Activated CD4-positive, alpha-beta T cell treated with anti-CD3 and anti-CD28 coated beads for 36 hours (primary cell): Measurements from ENCODE around the gene BFSP1. TPM values are rescaled to one million over a fixed set of nuclear protein-coding genes. Genes with fewer than 3 reads are reported as not detected.
A peak's percentile ranks its signal among the peaks of the same experiment; 100 is the strongest.

Experiments used
- ATAC-seq: fragments of 200-7000 bp; cut with Tn5 transposase; one replicate; pipeline ENCODE4 v1.10.0; 2021; ENCODE audit warnings: mild to moderate bottlenecking, moderate library complexity
- CTCF ChIA-PET: fragments of 350-600 bp; sonication (Branson Sonifier 250); formaldehyde crosslinking; loops from one replicate; lab custom pipeline; 2021; ENCODE audit warnings: antibody characterized with exemption; lab: Charles Lee
- POLR2A ChIA-PET: fragments of 350-600 bp; sonication (Branson Sonifier 250); formaldehyde crosslinking; loops from one replicate; lab custom pipeline; 2021; ENCODE audit warnings: antibody characterized with exemption, inconsistent platforms; lab: Charles Lee
- DNase-seq: peaks from one replicate; pipeline ENCODE4 v3.0.0-alpha.2; 2020
- H3K27ac Mint-ChIP-seq: one replicate; pipeline ENCODE4 v1.8.0; 2021; ENCODE audit warnings: mixed read lengths
- H3K27me3 Mint-ChIP-seq: one replicate; pipeline ENCODE4 v1.8.0; 2021; ENCODE audit warnings: mixed read lengths
- H3K36me3 Mint-ChIP-seq: one replicate; pipeline ENCODE4 v1.8.0; 2021; ENCODE audit warnings: low read depth, mixed read lengths
- H3K4me1 Mint-ChIP-seq: one replicate; pipeline ENCODE4 v1.8.0; 2021; ENCODE audit warnings: mixed read lengths
- H3K4me3 Mint-ChIP-seq: one replicate; pipeline ENCODE4 v1.8.0; 2021; ENCODE audit warnings: mild to moderate bottlenecking, moderate library complexity, mixed read lengths
- H3K9me3 Mint-ChIP-seq: one replicate; pipeline ENCODE4 v1.8.0; 2021; ENCODE audit warnings: low read depth, mixed read lengths
- intact Hi-C, 2 experiments: fragments of 100-400 bp; cut with DNase I in 1 of 2; cut with micrococcal nuclease in 1 of 2; formaldehyde crosslinking; loops; one replicate each; pipeline versions ENCODE4 v1.14.2 to v1.15.1; 2022 to 2024; cut with DNase I, micrococcal nuclease
- total RNA-seq, 2 experiments: library from RNA; stranded (reverse); gene quantifications; one replicate each; pipeline ENCODE4 v1.2.3, GENCODE V29; 2021

BFSP1 gene
- total RNA-seq, 2 experiments from 2014 or later, result 0.12 to 0.23 TPM

DNA sequence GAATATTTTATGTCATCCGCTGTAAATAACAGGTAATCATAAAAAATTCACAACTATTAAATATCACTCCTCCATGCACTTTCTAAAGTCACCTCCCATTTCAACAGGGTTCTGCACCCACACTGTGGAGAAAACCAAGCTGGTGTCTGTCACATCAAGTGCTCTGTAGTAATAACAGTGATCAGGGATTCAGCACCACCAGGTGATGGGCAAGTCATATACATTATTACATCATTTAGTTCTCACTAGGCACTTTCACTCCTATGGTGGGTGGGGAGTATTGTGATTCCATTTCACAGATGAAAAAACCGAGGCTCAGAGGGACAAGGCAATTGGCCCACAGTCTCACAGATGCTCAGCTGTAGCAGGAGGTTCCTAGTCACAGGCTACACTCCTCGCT is 8.7 kb downstream of the BFSP1 start:
- POLR2A ChIA-PET, result no interaction called here
- DNase-seq (no peak), ATAC-seq (no peak)
- H3K27ac Mint-ChIP-seq, result no peak overlapping the region
- no peaks in the 10 kb centered on the region for H3K27me3 Mint-ChIP-seq
- intact Hi-C loops, result no loop called here
- no peaks in the 10 kb centered on the region for H3K36me3 Mint-ChIP-seq
- H3K4me3 Mint-ChIP-seq, result no peak overlapping the region
- no peaks in the 10 kb centered on the region for H3K9me3 Mint-ChIP-seq
- CTCF ChIA-PET, result interaction anchor here (1.1 kb wide), 1 partner anchor 655 kb away, joined by 4 read pairs; no protein-coding TSS in a partner anchor
- H3K4me1 Mint-ChIP-seq, result peaks cover 3% of the 10 kb centered on the region

DNA sequence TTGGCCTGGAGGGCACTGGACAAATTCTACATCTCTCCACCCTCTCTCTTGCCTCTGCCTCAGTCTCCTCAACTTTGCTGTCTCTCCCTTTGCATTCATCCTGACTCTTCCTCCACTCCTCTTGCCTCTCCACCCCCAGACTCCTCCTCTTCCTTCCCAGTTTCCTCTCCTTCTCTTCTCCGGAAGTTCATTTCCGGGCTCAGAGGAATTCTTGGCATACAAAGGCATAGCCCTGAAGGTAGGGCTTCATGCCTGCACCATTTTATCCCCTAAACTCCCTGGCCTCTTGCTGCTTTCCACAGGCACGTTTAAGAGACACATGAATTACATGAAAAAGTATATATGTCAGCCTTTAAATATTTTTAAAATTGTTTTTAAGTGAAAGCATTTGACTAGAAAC is 10.6 kb downstream of the BFSP1 start:
- ChIA-PET CTCF (interaction anchor here (0.6 to 1.4 kb wide), 2 partner anchors 14 to 65 kb away, joined by 3 read pairs; no protein-coding TSS in a partner anchor), POLR2A (no interaction called here)
- Mint-ChIP-seq H3K4me3 (no peak overlapping the region), H3K27ac (no peak overlapping the region), H3K27me3 (no peaks in the 10 kb centered on the region), H3K9me3 (no peaks in the 10 kb centered on the region), H3K36me3 (no peaks in the 10 kb centered on the region), H3K4me1 (peaks cover 3% of the 10 kb centered on the region)
- ATAC-seq, result no peak
- no peak for DNase-seq
- intact Hi-C loops, result no loop called here

DNA sequence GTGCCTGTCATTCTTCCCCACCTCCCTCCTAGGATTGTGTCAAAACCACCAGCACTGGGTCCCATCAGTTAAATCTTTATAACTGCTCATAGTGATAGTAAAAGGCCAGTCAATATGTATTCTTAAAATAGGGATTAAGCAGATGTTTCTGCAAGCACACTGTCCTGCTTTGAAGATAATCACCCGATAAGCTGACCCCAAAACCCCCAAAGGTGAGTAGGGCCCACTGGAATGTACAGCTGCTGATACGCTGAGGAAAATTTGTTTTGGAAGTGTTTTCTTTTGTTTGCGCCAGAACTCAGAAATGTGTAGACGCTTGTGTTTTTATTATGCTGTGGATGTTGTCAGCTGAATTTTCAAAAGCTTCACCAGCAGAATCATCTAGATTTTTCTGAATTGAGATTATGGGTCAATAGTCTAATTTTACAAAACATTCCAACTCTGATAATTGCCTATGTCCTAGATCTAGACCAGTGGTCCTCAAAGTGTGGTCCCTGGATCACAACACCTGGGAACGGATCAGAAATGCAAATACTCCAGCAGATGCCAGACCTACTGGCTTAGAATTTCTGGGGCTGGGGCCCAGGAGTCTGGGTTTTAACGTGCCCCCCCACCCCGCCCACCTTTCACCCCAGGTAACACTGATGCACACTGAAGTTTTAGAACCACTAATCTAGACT is 11.4 kb downstream of the BFSP1 start:
- H3K27me3 Mint-ChIP-seq, result no peaks in the 10 kb centered on the region
- ATAC-seq, result no peak
- H3K27ac Mint-ChIP-seq, result no peak overlapping the region
- no peaks in the 10 kb centered on the region for H3K36me3 Mint-ChIP-seq
- intact Hi-C loops, result no loop called here
- DNase-seq, result no peak
- H3K4me1 Mint-ChIP-seq, result peaks cover 3% of the 10 kb centered on the region
- H3K4me3 Mint-ChIP-seq, result no peak overlapping the region
- H3K9me3 Mint-ChIP-seq, result no peaks in the 10 kb centered on the region
- ChIA-PET POLR2A (no interaction called here), CTCF (interaction anchor here (0.6 to 1.4 kb wide), 4 partner anchors 13 to 581 kb away, joined by 3 read pairs; no protein-coding TSS in a partner anchor)

DNA sequence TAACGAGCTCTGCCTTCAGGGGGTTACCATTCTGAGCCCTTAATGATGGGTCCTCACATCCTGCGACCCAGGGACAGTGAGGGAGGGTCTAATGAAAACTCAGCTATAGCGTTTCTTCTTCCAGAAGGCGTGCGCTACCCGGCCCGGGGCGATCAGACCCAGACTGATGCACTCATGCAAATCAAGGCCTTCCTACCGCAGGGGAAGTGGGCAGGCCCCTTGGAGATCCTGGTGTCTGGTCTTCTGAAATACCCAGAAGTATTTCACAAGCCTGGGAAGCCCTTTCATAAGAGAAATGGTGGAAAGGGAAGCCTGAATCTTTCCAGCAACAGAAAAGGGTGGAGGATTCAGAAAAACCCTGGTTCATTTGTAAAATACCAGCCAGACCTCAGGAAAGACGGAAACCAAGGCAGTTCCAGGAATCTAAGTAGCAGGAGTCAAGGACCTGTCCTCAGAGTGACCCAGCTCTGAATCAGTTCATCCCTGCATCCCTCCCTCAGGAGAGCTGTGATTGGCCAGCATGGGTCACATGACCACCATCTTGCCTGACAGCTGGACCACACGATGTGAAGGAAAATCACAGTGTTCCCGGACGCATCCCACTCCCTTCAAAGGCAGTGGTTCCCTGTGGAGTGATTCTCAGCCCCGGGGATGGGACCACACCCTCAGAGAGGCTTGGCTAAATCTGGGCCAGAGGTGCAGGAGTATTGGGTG is 12.7 kb downstream of the BFSP1 start:
- ChIA-PET POLR2A (no interaction called here), CTCF (interaction anchor here (0.6 to 1.3 kb wide), 2 partner anchors 25 to 146 kb away, joined by 3 to 5 read pairs; no protein-coding TSS in a partner anchor)
- H3K27ac Mint-ChIP-seq, result no peak overlapping the region
- no peaks in the 10 kb centered on the region for H3K27me3 Mint-ChIP-seq
- no peaks in the 10 kb centered on the region for H3K9me3 Mint-ChIP-seq
- H3K36me3 Mint-ChIP-seq, result no peaks in the 10 kb centered on the region
- peaks cover 3% of the 10 kb centered on the region for H3K4me1 Mint-ChIP-seq
- intact Hi-C loops, result no loop called here
- ATAC-seq (no peak), DNase-seq (peak; percentile 24)
- H3K4me3 Mint-ChIP-seq, result no peak overlapping the region

DNA sequence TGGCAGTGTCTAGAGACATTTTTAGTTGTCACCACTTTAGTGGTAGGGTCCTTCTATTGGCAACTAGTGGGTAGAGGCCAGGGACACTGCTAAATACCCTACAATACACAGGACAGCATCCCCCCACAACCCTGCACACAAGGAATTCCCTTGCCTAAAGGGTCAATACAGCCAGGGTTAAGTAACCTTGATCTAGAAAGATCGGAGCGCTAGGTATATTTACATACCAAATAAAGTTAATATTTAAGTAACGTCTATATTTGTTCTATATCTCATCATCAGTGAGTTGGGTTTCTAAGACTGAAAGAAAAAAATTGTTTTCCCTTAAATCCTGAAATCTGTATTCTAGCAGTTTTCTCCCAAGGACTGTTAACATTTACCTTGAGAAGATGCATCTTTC is 16.1 kb downstream of the BFSP1 start:
- no peak overlapping the region for H3K4me3 Mint-ChIP-seq
- DNase-seq, result no peak
- H3K27me3 Mint-ChIP-seq, result no peaks in the 10 kb centered on the region
- intact Hi-C loops, result no loop called here
- no peaks in the 10 kb centered on the region for H3K36me3 Mint-ChIP-seq
- ChIA-PET POLR2A (no interaction called here), CTCF (interaction anchor here (0.6 to 2.9 kb wide), 3 partner anchors 10 to 12 kb away, joined by 3 to 15 read pairs (median 4); no protein-coding TSS in a partner anchor)
- H3K27ac Mint-ChIP-seq, result no peak overlapping the region
- ATAC-seq, result no peak
- H3K9me3 Mint-ChIP-seq, result no peaks in the 10 kb centered on the region
- H3K4me1 Mint-ChIP-seq, result peaks cover 8% of the 10 kb centered on the region

DNA sequence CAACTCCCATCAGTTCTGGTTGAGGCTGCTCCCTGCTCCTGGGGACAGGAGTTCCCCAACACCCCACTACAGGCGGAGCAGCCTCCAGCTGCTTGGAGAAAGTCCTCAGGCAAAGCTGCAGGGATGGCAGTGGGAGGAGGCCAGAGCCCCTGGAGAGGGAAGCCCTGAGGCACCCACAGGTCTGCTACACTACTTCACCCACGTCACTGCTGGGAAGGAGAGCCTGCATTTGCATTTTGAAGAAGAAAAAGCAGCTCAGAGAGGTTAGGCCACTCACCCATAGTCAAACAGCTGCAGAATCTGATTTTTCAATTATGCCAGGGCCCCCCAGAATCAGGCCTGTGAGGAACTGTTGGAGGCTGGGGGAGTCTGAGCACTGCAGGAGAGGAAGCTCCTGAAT is 17.2 kb downstream of the BFSP1 start:
- Mint-ChIP-seq H3K4me3 (no peak overlapping the region), H3K36me3 (no peaks in the 10 kb centered on the region), H3K4me1 (peaks cover 8% of the 10 kb centered on the region), H3K27me3 (no peaks in the 10 kb centered on the region), H3K27ac (no peak overlapping the region), H3K9me3 (no peaks in the 10 kb centered on the region)
- intact Hi-C loops, result no loop called here
- ChIA-PET POLR2A (no interaction called here), CTCF (interaction anchor here (0.6 to 2.9 kb wide), 5 partner anchors 9 to 382 kb away, joined by 3 to 15 read pairs (median 3); partner anchors contain the start of gene BFSP1)
- no peak for ATAC-seq
- no peak for DNase-seq

DNA sequence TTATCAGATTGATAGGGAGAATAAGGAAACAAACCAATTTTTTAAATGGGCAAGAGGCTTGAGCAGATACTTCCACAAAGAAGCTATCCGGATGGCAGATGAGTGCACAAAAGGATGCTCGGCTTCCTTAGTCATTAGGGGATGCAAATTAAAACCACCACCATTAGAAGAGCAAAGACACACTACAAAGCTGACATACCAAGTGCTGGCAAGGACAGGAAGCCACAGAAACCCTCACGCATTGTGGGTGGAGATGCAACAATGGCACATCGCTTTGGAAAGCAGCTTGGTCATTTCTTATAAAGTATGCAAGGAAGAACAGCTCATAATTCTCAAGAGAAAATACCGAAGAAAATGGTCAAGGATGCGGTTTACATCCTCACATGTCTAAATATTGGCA is 19.8 kb downstream of the BFSP1 start:
- H3K4me3 Mint-ChIP-seq, result no peak overlapping the region
- H3K9me3 Mint-ChIP-seq, result no peaks in the 10 kb centered on the region
- H3K4me1 Mint-ChIP-seq, result peaks cover 8% of the 10 kb centered on the region
- ChIA-PET CTCF (no interaction called here), POLR2A (interaction anchor here (0.6 kb wide), 1 partner anchor 525 kb away, joined by 8 read pairs; no protein-coding TSS in a partner anchor)
- ATAC-seq (peak; percentile 75), DNase-seq (peak; percentile 50)
- no peaks in the 10 kb centered on the region for H3K27me3 Mint-ChIP-seq
- H3K36me3 Mint-ChIP-seq, result no peaks in the 10 kb centered on the region
- intact Hi-C loops, result no loop called here
- H3K27ac Mint-ChIP-seq, result no peak overlapping the region

DNA sequence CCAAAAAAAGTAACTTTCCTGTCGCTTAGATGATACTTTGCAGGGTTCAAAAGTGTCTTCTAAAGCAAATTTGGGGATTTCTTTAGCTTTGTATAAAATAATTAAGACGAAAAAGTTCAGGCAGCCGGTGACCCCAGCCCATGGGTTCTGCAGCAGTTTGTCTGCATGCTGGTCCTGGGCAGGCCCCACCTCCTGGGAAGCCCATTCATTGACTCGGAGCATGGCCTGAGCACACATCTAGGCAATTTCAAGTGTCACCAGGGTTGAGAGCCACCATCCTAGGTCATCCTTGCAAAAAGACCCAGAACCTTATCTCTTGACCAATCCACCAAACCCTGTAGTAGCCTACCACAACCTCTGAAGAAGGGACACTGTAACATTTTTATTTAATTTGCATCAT is 20.6 kb downstream of the BFSP1 start:
- DNase-seq, result no peak
- Mint-ChIP-seq H3K36me3 (no peaks in the 10 kb centered on the region), H3K4me1 (peaks cover 14% of the 10 kb centered on the region), H3K27me3 (no peaks in the 10 kb centered on the region), H3K9me3 (no peaks in the 10 kb centered on the region), H3K27ac (no peak overlapping the region), H3K4me3 (no peak overlapping the region)
- intact Hi-C loops, result no loop called here
- ChIA-PET POLR2A (no interaction called here), CTCF (interaction anchor here (0.8 kb wide), 1 partner anchor 143 kb away, joined by 3 read pairs; no protein-coding TSS in a partner anchor)
- ATAC-seq, result no peak

DNA sequence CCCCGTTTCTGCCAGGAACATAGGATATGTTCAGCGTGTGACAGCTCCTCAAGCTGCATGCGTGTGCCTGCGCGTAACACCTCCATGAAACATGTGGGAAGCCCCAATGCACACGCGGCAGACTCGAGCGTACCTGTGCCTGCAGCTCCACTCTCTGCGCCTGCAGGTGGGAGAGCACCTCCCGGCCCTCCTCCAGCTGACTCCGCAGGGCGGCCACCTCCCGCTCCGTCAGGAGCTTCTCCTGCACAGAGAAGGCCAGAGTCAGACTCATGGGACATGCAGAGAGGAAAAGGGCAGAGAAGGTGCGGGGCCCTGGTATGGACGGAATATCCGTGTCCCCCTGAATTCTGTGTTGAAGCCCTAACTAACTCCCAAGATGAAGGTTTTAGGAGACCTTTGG is 22.4 kb downstream of the BFSP1 start:
- Mint-ChIP-seq H3K4me3 (no peak overlapping the region), H3K4me1 (peaks cover 31% of the 10 kb centered on the region), H3K9me3 (no peaks in the 10 kb centered on the region), H3K27me3 (no peaks in the 10 kb centered on the region), H3K36me3 (no peaks in the 10 kb centered on the region), H3K27ac (no peak overlapping the region)
- ChIA-PET POLR2A (no interaction called here), CTCF (no interaction called here)
- no peak for DNase-seq
- no peak for ATAC-seq
- intact Hi-C loops, result loop anchor here (10.0 kb wide), 2 partner anchors 626 to 766 kb away; partner anchors contain the start of genes KAT14 (in 1 of the 2) and PET117 (in 1 of the 2)

DNA sequence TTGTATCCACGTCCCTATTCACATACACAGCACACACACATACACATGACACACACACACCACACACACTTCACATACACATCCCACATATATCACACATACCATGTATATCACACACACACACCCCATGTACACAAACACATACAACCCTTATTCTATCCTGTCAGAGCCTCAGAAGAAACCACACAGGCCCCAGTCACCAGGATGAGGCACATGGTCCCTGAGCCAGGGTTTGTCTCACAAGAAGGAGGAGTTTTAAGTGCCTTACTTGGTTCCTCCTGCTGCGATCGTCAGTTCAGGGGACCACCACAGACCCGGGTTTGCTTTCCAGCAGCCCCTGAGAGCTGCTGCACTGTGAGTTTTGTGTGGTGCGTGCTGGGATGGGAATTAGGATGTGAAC is 23.6 kb downstream of the BFSP1 start:
- H3K4me3 Mint-ChIP-seq, result no peak overlapping the region
- no peak for ATAC-seq
- no peaks in the 10 kb centered on the region for H3K9me3 Mint-ChIP-seq
- H3K36me3 Mint-ChIP-seq, result no peaks in the 10 kb centered on the region
- peaks cover 34% of the 10 kb centered on the region for H3K4me1 Mint-ChIP-seq
- CTCF ChIA-PET, result no interaction called here
- intact Hi-C loops, result loop anchor here (10.0 kb wide), 2 partner anchors 627 to 767 kb away; partner anchors contain the start of genes KAT14 (in 1 of the 2) and PET117 (in 1 of the 2)
- no peaks in the 10 kb centered on the region for H3K27me3 Mint-ChIP-seq
- DNase-seq, result no peak
- H3K27ac Mint-ChIP-seq, result peak overlapping the region; percentile 2
- POLR2A ChIA-PET, result interaction anchor here (0.6 kb wide), 1 partner anchor 487 kb away, joined by 7 read pairs; no protein-coding TSS in a partner anchor

DNA sequence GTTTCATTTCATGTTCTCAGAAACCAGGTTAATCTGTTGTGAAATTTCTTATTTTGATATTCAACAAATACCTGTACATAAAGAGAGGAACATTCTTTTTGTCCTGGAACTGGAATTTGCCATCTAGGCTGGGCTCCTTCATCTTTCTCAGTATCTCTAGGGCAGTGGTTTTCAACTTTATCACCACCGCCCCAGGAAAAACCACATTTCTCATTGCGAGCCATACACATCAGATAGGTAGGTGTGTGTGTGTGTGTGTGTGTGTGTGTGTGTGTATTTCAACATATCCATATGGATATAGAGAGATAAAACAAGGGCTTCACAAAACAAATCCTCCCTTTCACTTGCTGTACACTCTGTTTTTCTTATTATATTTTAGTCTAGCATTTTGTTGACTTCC is 24.1 kb downstream of the BFSP1 start:
- ATAC-seq, result no peak
- H3K9me3 Mint-ChIP-seq, result no peaks in the 10 kb centered on the region
- peaks cover 34% of the 10 kb centered on the region for H3K4me1 Mint-ChIP-seq
- ChIA-PET POLR2A (no interaction called here), CTCF (no interaction called here)
- H3K36me3 Mint-ChIP-seq, result no peaks in the 10 kb centered on the region
- DNase-seq, result no peak
- no peak overlapping the region for H3K4me3 Mint-ChIP-seq
- intact Hi-C loops, result loop anchor here (10.0 kb wide), 2 partner anchors 628 to 768 kb away; partner anchors contain the start of genes KAT14 (in 1 of the 2) and PET117 (in 1 of the 2)
- H3K27me3 Mint-ChIP-seq, result no peaks in the 10 kb centered on the region
- no peak overlapping the region for H3K27ac Mint-ChIP-seq
